Measurements from ENCODE around the gene BCL2L12.

- TF ChIP-seq SIN3A (IDR thresholded peaks at IDR 0.05; ENCODE audit: low read depth), result no peak
- no peak for TF ChIP-seq RAD21 (IDR thresholded peaks at IDR 0.05; ENCODE audit: low read depth)
- TF ChIP-seq EGR1 (IDR thresholded peaks at IDR 0.05; ENCODE audit: low read depth), result peak; percentile 69; the same call in 1 of the 2 replicates
- no peak for TF ChIP-seq CTCF (IDR thresholded peaks at IDR 0.05 in 2 of 3, conservative IDR thresholded peaks at IDR 0.05 in 1 of 3; ENCODE audit: borderline replicate concordance in 1 of 3, insufficient read depth in 1 of 3, low read depth in 2 of 3, low read length in 2 of 3)
- TF ChIP-seq ELF1 (IDR thresholded peaks at IDR 0.05; ENCODE audit: borderline replicate concordance, low read depth), result no peak
- no peak for TF ChIP-seq EZH2 (IDR thresholded peaks at IDR 0.05)
- no peak for TF ChIP-seq ZBTB33 (IDR thresholded peaks at IDR 0.05; ENCODE audit: extremely low read depth, insufficient replicate concordance, low read length)
- TF ChIP-seq EZH2phosphoT487 (IDR thresholded peaks at IDR 0.05; ENCODE audit: borderline replicate concordance), result no peak
- TF ChIP-seq YY1 (IDR thresholded peaks at IDR 0.05; ENCODE audit: extremely low read depth, insufficient replicate concordance, low read depth, low read length), result no peak
- TF ChIP-seq POLR2A (IDR thresholded peaks at IDR 0.05; ENCODE audit: borderline replicate concordance, extremely low read depth, insufficient read depth, insufficient read length), result no peak
These were observed 27.7 kb upstream of the BCL2L12 start for GRCh38 chr19:49637821-49638738.
